Fibroblast of villous mesenchyme (primary cell): Measurements from ENCODE around the gene TMEM63B. TPM values are rescaled to one million over a fixed set of nuclear protein-coding genes. Genes with fewer than 3 reads are reported as not detected.

Experiments
- DNase-seq: peaks from one replicate; pipeline ENCODE4 v3.0.0-alpha.2; 2010; ENCODE audit warnings: low read depth
- H3K4me3 ChIP-seq: 2 replicates; pipeline ENCODE4 v1.5.1; 2011; ENCODE audit warnings: low read depth, mild to moderate bottlenecking, low read length
- total RNA-seq: library from RNA; depleted of rRNA; stranded (reverse); fragments of >200 nt; gene quantifications from 2 replicates; pipeline ENCODE4 v1.2.3, GENCODE V29; 2012
- TF ChIP-seq, protein P1 (sequence below): IDR thresholded peaks from 2 replicates; pipeline ENCODE4 v1.5.1; 2012; ENCODE audit warnings: low read depth, mild to moderate bottlenecking, low read length; ENCODE audit not compliant: insufficient read depth

TMEM63B gene
- total RNA-seq, 1 donor: 32.4 TPM

DNA sequence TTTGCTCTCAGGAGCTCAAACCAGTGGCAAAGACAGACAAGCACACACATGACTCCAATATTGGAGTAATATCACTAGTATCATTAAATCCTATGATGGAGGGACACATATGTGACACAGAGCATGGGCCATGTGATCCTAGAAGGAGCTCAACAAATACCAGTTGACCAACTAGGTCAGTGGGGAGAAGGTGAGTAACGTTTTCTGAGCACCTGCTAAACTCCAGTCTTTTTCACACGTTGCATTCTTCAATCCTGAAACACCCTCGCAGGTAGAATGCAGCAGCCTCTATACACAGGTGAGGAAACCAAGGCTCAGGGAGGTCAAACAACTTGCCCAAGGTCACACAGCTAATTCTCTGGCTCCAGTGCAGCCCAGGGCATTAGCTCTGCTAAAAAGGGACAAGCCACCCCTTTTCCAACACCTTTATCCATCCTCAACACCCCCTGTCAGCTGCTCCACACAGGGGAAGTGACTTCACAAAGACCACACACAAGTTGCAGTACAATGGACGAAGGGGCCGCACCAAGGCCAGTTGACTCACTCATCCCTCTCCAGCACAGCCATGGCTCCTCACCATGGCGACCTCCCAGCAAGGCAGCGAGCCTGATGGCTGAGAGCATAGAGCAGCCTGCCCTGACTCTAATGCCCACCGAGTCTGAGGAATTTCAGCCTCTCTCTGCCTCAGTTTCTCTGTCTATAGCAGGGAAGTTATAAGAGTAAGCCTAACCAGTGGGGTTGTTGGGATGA is 35.7 kb downstream of the TMEM63B start:
- DNase-seq: no peak
- H3K4me3 ChIP-seq: no peak overlapping the region
- TF ChIP-seq, protein P1, sequence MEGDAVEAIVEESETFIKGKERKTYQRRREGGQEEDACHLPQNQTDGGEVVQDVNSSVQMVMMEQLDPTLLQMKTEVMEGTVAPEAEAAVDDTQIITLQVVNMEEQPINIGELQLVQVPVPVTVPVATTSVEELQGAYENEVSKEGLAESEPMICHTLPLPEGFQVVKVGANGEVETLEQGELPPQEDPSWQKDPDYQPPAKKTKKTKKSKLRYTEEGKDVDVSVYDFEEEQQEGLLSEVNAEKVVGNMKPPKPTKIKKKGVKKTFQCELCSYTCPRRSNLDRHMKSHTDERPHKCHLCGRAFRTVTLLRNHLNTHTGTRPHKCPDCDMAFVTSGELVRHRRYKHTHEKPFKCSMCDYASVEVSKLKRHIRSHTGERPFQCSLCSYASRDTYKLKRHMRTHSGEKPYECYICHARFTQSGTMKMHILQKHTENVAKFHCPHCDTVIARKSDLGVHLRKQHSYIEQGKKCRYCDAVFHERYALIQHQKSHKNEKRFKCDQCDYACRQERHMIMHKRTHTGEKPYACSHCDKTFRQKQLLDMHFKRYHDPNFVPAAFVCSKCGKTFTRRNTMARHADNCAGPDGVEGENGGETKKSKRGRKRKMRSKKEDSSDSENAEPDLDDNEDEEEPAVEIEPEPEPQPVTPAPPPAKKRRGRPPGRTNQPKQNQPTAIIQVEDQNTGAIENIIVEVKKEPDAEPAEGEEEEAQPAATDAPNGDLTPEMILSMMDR: no peak

DNA sequence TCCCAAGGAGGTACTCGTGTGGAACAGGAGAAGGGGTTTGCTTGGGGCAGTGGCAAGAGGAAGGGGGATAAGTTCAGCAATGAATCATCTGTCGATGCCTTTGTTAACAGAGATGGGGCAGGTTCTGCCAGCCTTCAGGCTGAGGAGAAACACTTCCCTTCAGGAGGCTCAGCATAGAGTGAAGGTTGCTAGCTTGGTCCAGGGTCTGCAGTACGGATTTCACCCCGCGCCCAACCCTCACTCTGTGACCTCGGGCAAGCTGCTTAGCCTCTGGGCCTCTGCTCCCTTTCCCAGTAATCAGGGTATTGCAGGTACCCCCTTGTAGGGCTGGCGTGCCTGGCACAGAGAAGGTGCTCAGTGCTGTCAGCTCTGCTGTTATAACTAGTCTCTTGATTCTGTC is 38.8 kb downstream of the TMEM63B start:
- TF ChIP-seq, protein P1: no peak
- DNase-seq: no peak
- H3K4me3 ChIP-seq: no peak overlapping the region

DNA sequence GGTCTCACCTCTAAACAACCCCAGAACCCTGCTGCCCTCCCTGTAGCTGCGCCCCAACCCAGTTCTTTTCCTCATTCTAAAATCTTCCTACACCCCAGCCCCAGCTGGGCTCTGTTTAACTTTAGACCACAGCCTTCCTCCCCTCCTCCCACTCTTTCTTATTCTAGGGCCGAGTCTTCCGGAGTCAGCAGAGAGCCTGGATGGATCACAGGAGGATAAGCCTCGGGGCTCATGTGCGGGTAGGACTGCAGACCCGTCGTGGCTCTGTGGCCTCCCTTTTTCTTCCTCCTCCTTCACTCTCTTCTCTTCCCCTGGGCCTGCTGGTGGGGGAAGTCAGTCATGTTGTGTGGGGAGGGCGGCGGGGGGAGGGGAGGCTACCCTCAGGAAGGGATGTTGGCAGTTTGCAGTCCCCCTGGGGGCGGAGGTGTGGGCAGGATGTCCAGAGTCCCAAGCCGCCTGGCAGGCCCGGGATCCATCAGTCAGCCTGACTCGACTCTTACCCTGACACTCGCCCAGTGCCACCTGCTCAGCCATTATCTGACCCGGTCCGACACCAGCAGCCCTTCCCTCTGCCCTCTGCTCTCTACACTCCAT is 39.3 kb downstream of the TMEM63B start:
- H3K4me3 ChIP-seq: no peak overlapping the region
- no peak for DNase-seq
- TF ChIP-seq, protein P1: no peak

DNA sequence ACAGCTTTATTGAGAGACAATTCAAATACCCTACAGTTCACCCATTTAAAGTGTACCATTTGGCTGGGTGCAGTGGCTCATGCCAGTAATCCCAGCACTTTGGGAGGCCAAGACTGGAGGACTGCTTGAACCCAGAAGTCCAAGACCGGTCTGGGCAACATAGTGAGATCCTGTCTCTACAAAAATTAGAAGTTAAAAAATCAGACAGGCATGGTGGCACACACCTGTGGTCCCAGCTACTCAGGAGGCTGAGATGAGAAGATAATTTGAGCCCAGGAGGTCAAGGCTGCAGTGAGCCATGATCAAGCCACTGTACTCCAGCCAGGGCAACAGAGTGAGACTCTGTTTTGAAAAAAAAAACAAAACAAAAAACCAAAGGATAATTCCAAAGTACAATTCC is 40.2 kb downstream of the TMEM63B start:
- H3K4me3 ChIP-seq: no peak overlapping the region
- no peak for DNase-seq
- TF ChIP-seq, protein P1: no peak

DNA sequence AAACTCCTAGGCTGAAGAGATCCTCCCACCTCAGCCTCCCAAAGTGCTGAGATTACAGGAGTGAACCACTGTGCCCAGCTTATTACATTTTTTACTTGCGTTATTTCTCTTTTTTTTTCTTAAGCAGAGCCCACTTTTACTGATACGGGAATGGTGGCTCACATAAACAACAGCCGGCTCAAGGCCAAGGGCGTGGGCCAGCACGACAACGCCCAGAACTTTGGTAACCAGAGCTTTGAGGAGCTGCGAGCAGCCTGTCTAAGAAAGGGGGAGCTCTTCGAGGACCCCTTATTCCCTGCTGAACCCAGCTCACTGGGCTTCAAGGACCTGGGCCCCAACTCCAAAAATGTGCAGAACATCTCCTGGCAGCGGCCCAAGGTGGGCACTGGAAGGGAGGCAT is 41.8 kb downstream of the TMEM63B start:
- H3K4me3 ChIP-seq: no peak overlapping the region
- no peak for DNase-seq
- TF ChIP-seq, protein P1: no peak

DNA sequence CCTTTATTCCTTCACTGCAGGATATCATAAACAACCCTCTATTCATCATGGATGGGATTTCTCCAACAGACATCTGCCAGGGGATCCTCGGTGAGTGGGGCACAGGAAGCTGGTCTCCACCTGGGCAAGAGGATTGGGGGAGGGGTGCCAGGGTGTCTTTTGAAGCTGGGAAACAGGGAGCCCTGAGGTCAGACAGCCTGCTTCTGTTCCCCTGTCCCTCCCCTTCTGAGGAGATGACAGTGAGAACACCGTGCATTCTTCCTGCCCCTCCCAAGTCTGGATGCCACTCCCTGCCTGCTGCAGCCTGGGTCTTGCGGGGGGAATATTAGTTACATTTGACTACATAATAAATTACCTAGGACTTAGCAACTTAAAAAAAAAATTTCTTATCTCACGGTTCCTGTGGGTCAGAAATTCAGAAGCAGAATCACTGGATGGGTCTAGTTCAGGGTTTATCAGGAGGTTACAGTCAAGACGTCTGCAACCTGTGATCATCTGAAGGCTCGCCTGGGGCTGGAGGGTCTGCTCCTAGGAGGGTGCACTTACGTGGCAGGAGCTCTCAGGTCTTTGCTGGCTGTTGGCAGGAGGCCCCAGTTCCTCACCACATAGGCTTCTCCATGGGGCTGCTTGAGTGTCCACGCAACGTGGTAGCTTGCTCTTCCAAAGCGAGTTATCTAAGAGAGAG is 42.7 kb downstream of the TMEM63B start:
- no peak for DNase-seq
- TF ChIP-seq, protein P1: no peak
- H3K4me3 ChIP-seq: no peak overlapping the region
